ENCODE data around the gene MCM9. TPM values are rescaled to one million over a fixed set of nuclear protein-coding genes. Genes with fewer than 3 reads are reported as not detected.
"Not testable (repeated sequence)": the region's sequence is repeated elsewhere in the genome, so short reads cannot be mapped to it uniquely, and the experiment has no call there.

MCM9 gene
- total RNA-seq, 1 donor from 2014 or later = 17.6 TPM

GRCh38 chr6:118808793-118809638, 125.9 kb downstream of the MCM9 start:
- Mint-ChIP-seq H3K36me3 (peaks cover 8% of the 10 kb centered on the region), H3K27me3 (ENCODE audit: low read depth) (no peaks in the 10 kb centered on the region), H3K4me1 (no peaks in the 10 kb centered on the region), H3K4me3 (no peak overlapping the region), H3K27ac (no peak overlapping the region), H3K9me3 (no peaks in the 10 kb centered on the region)
- no peak for TF ChIP-seq CTCF (IDR thresholded peaks at IDR 0.05; ENCODE audit: unreplicated experiment)
- no peak for DNase-seq (ENCODE audit: low spot score in 2 of 2, unreplicated experiment in 2 of 2)

- Mint-ChIP-seq H3K4me1 (peaks cover 7% of the 10 kb centered on the region), H3K27me3 (ENCODE audit: low read depth) (no peaks in the 10 kb centered on the region), H3K4me3 (no peak overlapping the region), H3K27ac (no peak overlapping the region), H3K9me3 (no peaks in the 10 kb centered on the region), H3K36me3 (no peaks in the 10 kb centered on the region)
- TF ChIP-seq CTCF (IDR thresholded peaks at IDR 0.05; ENCODE audit: unreplicated experiment) = no peak
- DNase-seq (ENCODE audit: low spot score in 2 of 2, unreplicated experiment in 2 of 2) = no peak
Observed at GRCh38 chr6:118804091-118804490, 130.9 kb downstream of the MCM9 start.

GRCh38 chr6:118801257-118801656, 133.7 kb downstream of the MCM9 start:
- no peaks in the 10 kb centered on the region for H3K27me3 Mint-ChIP-seq (ENCODE audit: low read depth)
- peaks cover 3% of the 10 kb centered on the region for H3K36me3 Mint-ChIP-seq
- H3K4me1 Mint-ChIP-seq = peaks cover 7% of the 10 kb centered on the region
- no peak for DNase-seq (ENCODE audit: low spot score in 2 of 2, unreplicated experiment in 2 of 2)
- peaks cover under 1% of the 10 kb centered on the region for H3K9me3 Mint-ChIP-seq
- no peak for TF ChIP-seq CTCF (IDR thresholded peaks at IDR 0.05; ENCODE audit: unreplicated experiment)
- no peak overlapping the region for H3K27ac Mint-ChIP-seq
- H3K4me3 Mint-ChIP-seq = no peak overlapping the region

- TF ChIP-seq CTCF (IDR thresholded peaks at IDR 0.05; ENCODE audit: unreplicated experiment) = peak; percentile 93
- peak overlapping the region; percentile 31 for H3K4me3 Mint-ChIP-seq
- peaks cover 7% of the 10 kb centered on the region for H3K9me3 Mint-ChIP-seq
- DNase-seq (ENCODE audit: low spot score in 2 of 2, unreplicated experiment in 2 of 2) = peak; percentile 40 to 75
- H3K4me1 Mint-ChIP-seq = peaks cover 7% of the 10 kb centered on the region
- peak overlapping the region; percentile 50 for H3K27ac Mint-ChIP-seq
- no peaks in the 10 kb centered on the region for H3K27me3 Mint-ChIP-seq (ENCODE audit: low read depth)
- H3K36me3 Mint-ChIP-seq = peaks cover 8% of the 10 kb centered on the region
Observed at GRCh38 chr6:118800394-118801071, 134.4 kb downstream of the MCM9 start.

- H3K27me3 Mint-ChIP-seq (ENCODE audit: low read depth) = no peaks in the 10 kb centered on the region
- DNase-seq (ENCODE audit: low spot score in 2 of 2, unreplicated experiment in 2 of 2) = no peak
- H3K4me1 Mint-ChIP-seq = peaks cover 7% of the 10 kb centered on the region
- peaks cover 8% of the 10 kb centered on the region for H3K36me3 Mint-ChIP-seq
- peaks cover 7% of the 10 kb centered on the region for H3K9me3 Mint-ChIP-seq
- H3K4me3 Mint-ChIP-seq = no peak overlapping the region
- no peak overlapping the region for H3K27ac Mint-ChIP-seq
- no peak for TF ChIP-seq CTCF (IDR thresholded peaks at IDR 0.05; ENCODE audit: unreplicated experiment)
Observed at GRCh38 chr6:118799826-118800225, 135.1 kb downstream of the MCM9 start.

GRCh38 chr6:118796548-118796947, 138.4 kb downstream of the MCM9 start:
- not testable (repeated sequence) for DNase-seq (ENCODE audit: low spot score in 2 of 2, unreplicated experiment in 2 of 2); H3K4me1 Mint-ChIP-seq; H3K36me3 Mint-ChIP-seq; H3K27ac Mint-ChIP-seq; H3K4me3 Mint-ChIP-seq; H3K27me3 Mint-ChIP-seq (ENCODE audit: low read depth)
- H3K9me3 Mint-ChIP-seq = peaks cover 13% of the 10 kb centered on the region
